Smooth muscle cell (in vitro differentiated cells): ENCODE measurements around the gene SNPH. TPM values are rescaled to one million over a fixed set of nuclear protein-coding genes. Genes with fewer than 3 reads are reported as not detected.

ENCODE experiments used
- DNase-seq: peaks from one replicate; lab custom pipeline; 2025; ENCODE audit not compliant: unreplicated experiment; lab: John Stamatoyannopoulos, UW
- H2AFZ ChIP-seq: fragments of 200-600 bp; sonication (generic); 2 replicates; pipeline ENCODE4 v1.6.0; 2016; ENCODE audit warnings: antibody characterized with exemption, low read depth, mild to moderate bottlenecking
- H3F3A ChIP-seq: fragments of 200-600 bp; sonication (generic); 2 replicates; pipeline ENCODE4 v1.6.0; 2017; ENCODE audit warnings: antibody characterized with exemption, low read depth
- H3K27ac ChIP-seq: fragments of 200-600 bp; sonication (generic); 2 replicates; pipeline ENCODE4 v1.5.1; 2016; ENCODE audit warnings: low read depth, mild to moderate bottlenecking
- H3K27me3 ChIP-seq: fragments of 200-600 bp; sonication (generic); 2 replicates; pipeline ENCODE4 v1.6.1; 2016; ENCODE audit warnings: low read depth, mild to moderate bottlenecking
- H3K36me3 ChIP-seq: fragments of 200-600 bp; sonication (generic); 2 replicates; pipeline ENCODE4 v1.5.1; 2016; ENCODE audit warnings: low read depth
- H3K4me1 ChIP-seq: fragments of 200-600 bp; sonication (generic); 2 replicates; pipeline ENCODE4 v1.5.1; 2016; ENCODE audit warnings: low read depth
- H3K4me2 ChIP-seq: fragments of 200-600 bp; sonication (generic); 2 replicates; pipeline ENCODE4 v1.6.0; 2016; ENCODE audit warnings: mild to moderate bottlenecking
- H3K4me3 ChIP-seq: fragments of 200-600 bp; sonication (generic); 2 replicates; pipeline ENCODE4 v1.5.1; 2016; ENCODE audit warnings: mild to moderate bottlenecking
- H3K79me2 ChIP-seq: fragments of 200-600 bp; sonication (generic); 2 replicates; pipeline ENCODE4 v1.6.0; 2016; ENCODE audit warnings: low read depth, mild to moderate bottlenecking
- H3K9ac ChIP-seq: fragments of 200-600 bp; sonication (generic); 2 replicates; pipeline ENCODE4 v1.6.0; 2016; ENCODE audit warnings: low read depth
- H3K9me3 ChIP-seq: fragments of 200-600 bp; sonication (generic); replicated peaks from 2 replicates; pipeline ENCODE4 v1.5.1; 2016; ENCODE audit warnings: low read depth
- H4K20me1 ChIP-seq: fragments of 200-600 bp; sonication (generic); 2 replicates; pipeline ENCODE4 v1.6.0; 2016; ENCODE audit warnings: low read depth
- WGBS: methylation state at CpG from one replicate; pipeline ENCODE4 v1.1.7; 2016; ENCODE audit warnings: low lambda C conversion rate; 5-methylcytosine and 5-hydroxymethylcytosine counted together
- polyA plus RNA-seq: library from polyadenylated mRNA; unstranded; fragments of >200 nt; fragmentation: Nextera tagmentation; extraction: Ambion mirVana; gene quantifications from 2 replicates; pipeline ENCODE4 v1.2.1, GENCODE V29; 2016
- total RNA-seq: library from RNA; depleted of rRNA; stranded (reverse); fragments of >200 nt; gene quantifications from 2 replicates; pipeline ENCODE4 v1.2.3, GENCODE V29; 2014
- TF ChIP-seq, protein P1 (sequence below): fragments of 200-600 bp; sonication (generic); IDR thresholded peaks from 2 replicates; pipeline ENCODE4 v1.5.1; 2017; ENCODE audit warnings: borderline replicate concordance, mild to moderate bottlenecking, antibody characterized with exemption; ENCODE audit not compliant: insufficient read depth, poor library complexity, severe bottlenecking

Gene SNPH
- total and polyA plus RNA-seq, 2 experiments from 2014 or later: 3.0 to 3.1 TPM

DNA sequence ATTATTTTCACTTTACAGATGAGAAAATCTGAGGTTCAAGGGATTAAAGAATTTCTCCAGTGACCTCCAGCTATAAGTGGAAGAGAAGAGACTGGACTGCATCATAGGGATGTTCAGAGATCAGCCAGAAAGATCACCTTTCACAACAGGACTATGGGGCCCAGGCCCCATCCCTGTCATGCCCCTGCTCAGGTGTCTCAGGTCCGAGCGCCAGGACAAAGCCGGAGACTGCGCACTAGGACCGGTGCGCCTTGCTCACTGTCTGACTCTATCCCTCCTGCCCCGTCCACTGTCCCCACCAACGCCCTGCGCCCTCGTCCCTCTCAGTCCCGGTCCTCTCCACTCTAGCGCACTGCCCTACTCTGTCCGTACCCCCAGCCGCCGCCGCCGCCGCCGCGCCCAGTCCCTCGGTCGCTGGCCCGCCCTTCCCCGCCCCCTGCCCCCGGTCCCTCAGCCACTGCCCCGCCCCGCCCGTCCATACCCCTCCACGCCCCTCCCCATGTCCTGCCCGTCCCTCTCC lies 40.8 kb upstream of the SNPH start:
- H3K9ac ChIP-seq: no peak overlapping the region
- peak overlapping the region; percentile 48 for H3K4me3 ChIP-seq
- no peaks in the 10 kb centered on the region for H4K20me1 ChIP-seq
- H3K79me2 ChIP-seq: no peaks in the 10 kb centered on the region
- no peaks in the 10 kb centered on the region for H3K36me3 ChIP-seq
- H2AFZ ChIP-seq: peak overlapping the region; percentile 79
- peak overlapping the region; percentile 86 for H3K4me2 ChIP-seq
- TF ChIP-seq, protein P1, sequence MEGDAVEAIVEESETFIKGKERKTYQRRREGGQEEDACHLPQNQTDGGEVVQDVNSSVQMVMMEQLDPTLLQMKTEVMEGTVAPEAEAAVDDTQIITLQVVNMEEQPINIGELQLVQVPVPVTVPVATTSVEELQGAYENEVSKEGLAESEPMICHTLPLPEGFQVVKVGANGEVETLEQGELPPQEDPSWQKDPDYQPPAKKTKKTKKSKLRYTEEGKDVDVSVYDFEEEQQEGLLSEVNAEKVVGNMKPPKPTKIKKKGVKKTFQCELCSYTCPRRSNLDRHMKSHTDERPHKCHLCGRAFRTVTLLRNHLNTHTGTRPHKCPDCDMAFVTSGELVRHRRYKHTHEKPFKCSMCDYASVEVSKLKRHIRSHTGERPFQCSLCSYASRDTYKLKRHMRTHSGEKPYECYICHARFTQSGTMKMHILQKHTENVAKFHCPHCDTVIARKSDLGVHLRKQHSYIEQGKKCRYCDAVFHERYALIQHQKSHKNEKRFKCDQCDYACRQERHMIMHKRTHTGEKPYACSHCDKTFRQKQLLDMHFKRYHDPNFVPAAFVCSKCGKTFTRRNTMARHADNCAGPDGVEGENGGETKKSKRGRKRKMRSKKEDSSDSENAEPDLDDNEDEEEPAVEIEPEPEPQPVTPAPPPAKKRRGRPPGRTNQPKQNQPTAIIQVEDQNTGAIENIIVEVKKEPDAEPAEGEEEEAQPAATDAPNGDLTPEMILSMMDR: no peak
- 6% methylated on average over 3 of the region's 30 CpGs for WGBS
- no peak for DNase-seq
- H3F3A ChIP-seq: no peaks in the 10 kb centered on the region
- no peaks in the 10 kb centered on the region for H3K9me3 ChIP-seq
- H3K27ac ChIP-seq: no peak overlapping the region
- peaks cover 33% of the 10 kb centered on the region for H3K27me3 ChIP-seq
- no peaks in the 10 kb centered on the region for H3K4me1 ChIP-seq

DNA sequence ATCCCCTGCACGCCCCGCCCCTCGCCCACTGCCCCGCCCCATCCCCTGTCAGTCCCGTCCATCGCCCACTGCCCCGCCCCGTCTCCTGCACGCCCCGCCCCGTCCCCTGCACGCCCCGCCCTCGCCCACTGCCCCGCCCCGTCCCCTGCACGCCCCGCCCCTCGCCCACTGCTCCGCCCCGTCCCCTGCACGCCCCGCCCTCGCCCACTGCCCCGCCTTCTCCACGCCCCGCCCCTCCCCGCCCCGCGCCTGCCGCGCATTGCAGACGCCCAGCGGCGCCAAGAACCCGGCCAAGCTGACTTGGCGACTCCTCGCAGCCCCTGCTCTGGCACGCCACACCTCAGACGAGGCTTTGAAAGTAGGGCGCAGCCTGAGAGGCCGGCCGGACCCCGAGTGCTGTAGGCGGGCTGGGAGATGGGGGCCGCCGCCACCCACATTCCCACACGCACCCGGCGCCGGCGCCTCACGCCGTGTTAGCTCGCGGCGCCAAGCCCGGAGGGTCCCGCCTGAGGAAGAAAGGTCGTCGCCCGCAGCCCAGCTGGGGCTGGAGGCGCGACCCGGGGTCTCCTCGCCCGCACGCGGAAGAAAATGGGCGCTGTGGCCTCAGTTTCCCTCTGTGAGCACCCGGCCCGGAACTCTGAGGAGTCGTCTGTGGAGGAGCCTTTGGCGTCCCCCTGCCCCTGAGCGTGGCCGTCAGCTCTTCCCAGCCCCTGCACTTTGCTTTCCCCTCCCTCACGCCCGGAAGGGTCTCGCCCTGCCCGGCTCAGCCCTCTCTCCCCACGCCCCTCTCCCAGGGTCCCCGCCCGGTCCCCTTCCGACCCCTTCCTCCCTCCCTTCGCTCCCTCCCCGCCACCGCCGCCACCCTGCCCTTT lies 40.1 kb upstream of the SNPH start, which contains the start of gene RAD21L1:
TSS of gene RAD21L1 (plus strand) at position 262 of the 872 bp plus-strand sequence. CDS start 2,410 bp downstream, outside the sequence.
- Histone ChIP-seq H3K79me2 (no peaks in the 10 kb centered on the region), H3K4me1 (no peaks in the 10 kb centered on the region), H3K4me3 (peak within 1 kb of the TSS; percentile 54), H4K20me1 (no peaks in the 10 kb centered on the region), H3K36me3 (no peaks in the 10 kb centered on the region), H3K27ac (no peak within 1 kb of the TSS), H3K27me3 (peaks cover 38% of the 10 kb centered on the region), H2AFZ (peak within 1 kb of the TSS; percentile 88), H3K9me3 (no peaks in the 10 kb centered on the region), H3F3A (no peaks in the 10 kb centered on the region), H3K9ac (peak within 1 kb of the TSS; percentile 18), H3K4me2 (peak within 1 kb of the TSS; percentile 97)
- DNase-seq: peak; percentile 94
- TF ChIP-seq, protein P1: no peak
- WGBS: under 1% methylated on average over 44 of the region's 88 CpGs

DNA sequence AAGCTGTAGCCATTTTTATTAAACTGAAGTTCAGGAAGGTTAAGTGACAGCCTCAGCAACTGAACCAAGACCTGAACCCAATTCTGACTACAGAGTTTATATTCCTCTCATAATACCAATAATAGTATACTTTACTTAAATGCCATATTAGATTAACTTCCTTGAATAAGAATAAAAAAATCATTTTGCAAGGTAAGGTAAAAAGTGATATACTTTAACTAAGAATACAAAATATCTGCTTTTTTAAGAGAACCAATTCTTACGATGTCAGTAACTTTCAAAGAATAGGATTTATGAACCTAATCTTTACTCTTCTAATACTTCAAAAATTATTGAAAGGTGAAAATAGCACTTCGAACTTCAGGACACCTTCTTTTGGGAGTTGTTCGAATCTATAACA lies 36.6 kb upstream of the SNPH start:
- no peaks in the 10 kb centered on the region for H3K79me2 ChIP-seq
- 87% methylated on average over 3 of the region's 3 CpGs for WGBS
- peaks cover 38% of the 10 kb centered on the region for H3K27me3 ChIP-seq

More for the DNA sequence above, 36.6 kb upstream of the SNPH start:
- TF ChIP-seq, protein P1: no peak
- H3K9me3 ChIP-seq: no peaks in the 10 kb centered on the region
- no peaks in the 10 kb centered on the region for H3K4me1 ChIP-seq
- H4K20me1 ChIP-seq: no peaks in the 10 kb centered on the region
- no peaks in the 10 kb centered on the region for H3K36me3 ChIP-seq
- H3K4me3 ChIP-seq: no peak overlapping the region
- no peak for DNase-seq
- no peaks in the 10 kb centered on the region for H3F3A ChIP-seq
- H3K27ac ChIP-seq: no peak overlapping the region
- no peak overlapping the region for H3K9ac ChIP-seq
- H3K4me2 ChIP-seq: no peak overlapping the region
- no peak overlapping the region for H2AFZ ChIP-seq
